Measurements from ENCODE around the gene SLC1A3.

The SLC1A3 gene

GRCh38 chr5:36644727-36645126, 38.3 kb downstream of the SLC1A3 start:
- DNase-seq (no peak), ATAC-seq (replicated peaks) (no peak)

GRCh38 chr5:36646100-36646499, 39.7 kb downstream of the SLC1A3 start:
- ATAC-seq (replicated peaks) (no peak), DNase-seq (no peak)
- Mint-ChIP-seq H3K27me3 (peaks cover 13 to 27% of the 10 kb centered on the region in 2 donors), H3K27ac (no peak overlapping the region), H3K4me1 (ENCODE audit: low read depth in 2 of 2) (no peaks in the 10 kb centered on the region), H3K36me3 (ENCODE audit: insufficient read depth) (no peaks in the 10 kb centered on the region), H3K9me3 (no peaks in the 10 kb centered on the region), H3K4me3 (no peak overlapping the region)

More at GRCh38 chr5:36644727-36645126, 38.3 kb downstream of the SLC1A3 start:
- Mint-ChIP-seq H3K27me3 (peaks cover 17 to 36% of the 10 kb centered on the region in 2 donors), H3K36me3 (ENCODE audit: insufficient read depth) (no peaks in the 10 kb centered on the region), H3K4me1 (ENCODE audit: low read depth in 2 of 2) (no peaks in the 10 kb centered on the region), H3K27ac (no peak overlapping the region), H3K4me3 (no peak overlapping the region), H3K9me3 (no peaks in the 10 kb centered on the region)

DNA sequence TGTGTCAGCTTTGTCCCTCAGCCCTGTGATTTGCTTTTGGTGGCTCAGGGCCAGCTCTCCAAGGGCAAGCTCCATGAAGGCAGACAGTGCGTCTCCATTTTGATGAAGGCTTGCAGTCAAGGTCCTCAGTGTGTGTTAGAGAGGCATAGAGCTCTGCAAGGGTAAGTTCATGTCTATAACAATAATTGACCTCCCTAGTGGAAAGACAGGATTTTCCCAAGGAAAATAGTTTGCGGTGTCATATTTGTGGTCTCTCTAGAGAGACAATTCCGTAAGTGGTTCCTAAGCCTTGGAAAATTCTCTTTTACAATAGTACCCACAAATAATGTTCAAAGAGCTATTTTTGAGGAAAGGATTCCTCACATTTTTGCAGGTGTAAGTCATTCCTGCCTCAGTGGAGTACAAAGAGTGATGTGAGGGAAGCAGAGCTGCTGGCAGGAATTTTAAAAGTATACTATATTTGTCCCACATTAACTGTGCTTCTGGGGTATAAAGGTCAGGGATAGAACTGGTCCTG, 40.2 kb downstream of the SLC1A3 start:
- Mint-ChIP-seq H3K27ac (no peak overlapping the region), H3K27me3 (peaks cover 18 to 29% of the 10 kb centered on the region in 2 donors), H3K4me1 (ENCODE audit: low read depth in 2 of 2) (no peaks in the 10 kb centered on the region), H3K4me3 (no peak overlapping the region), H3K9me3 (no peaks in the 10 kb centered on the region), H3K36me3 (ENCODE audit: insufficient read depth) (no peaks in the 10 kb centered on the region)
- no peak for DNase-seq
- ATAC-seq (replicated peaks): no peak

DNA sequence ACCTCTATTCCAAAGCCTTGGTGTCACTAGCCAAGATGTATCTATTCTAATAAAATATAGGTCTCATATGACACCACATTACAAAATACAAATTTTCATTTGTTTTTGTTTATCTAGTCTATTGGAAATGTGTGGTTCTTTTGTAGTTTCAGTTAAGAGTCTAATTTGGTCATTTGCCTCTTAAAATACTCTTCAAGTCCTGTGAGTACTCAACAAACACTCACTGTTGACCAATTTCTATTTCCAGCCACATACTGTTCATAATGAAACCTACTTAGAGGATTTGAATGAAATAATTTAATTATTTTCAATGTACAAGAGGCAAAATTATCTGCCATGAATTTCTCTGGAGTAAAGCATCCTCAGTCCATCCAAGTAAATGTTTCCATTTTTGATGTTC, 40.6 kb downstream of the SLC1A3 start:
- no peak overlapping the region for H3K27ac Mint-ChIP-seq
- no peak overlapping the region for H3K4me3 Mint-ChIP-seq
- H3K9me3 Mint-ChIP-seq: no peaks in the 10 kb centered on the region
- peaks cover 21 to 33% of the 10 kb centered on the region in 2 donors for H3K27me3 Mint-ChIP-seq
- H3K36me3 Mint-ChIP-seq (ENCODE audit: insufficient read depth): no peaks in the 10 kb centered on the region
- no peak for ATAC-seq (replicated peaks)
- no peak for DNase-seq
- no peaks in the 10 kb centered on the region for H3K4me1 Mint-ChIP-seq (ENCODE audit: low read depth in 2 of 2)

- Mint-ChIP-seq H3K9me3 (no peaks in the 10 kb centered on the region), H3K27ac (no peak overlapping the region), H3K27me3 (peaks cover 31 to 32% of the 10 kb centered on the region in 2 donors), H3K4me1 (ENCODE audit: low read depth in 2 of 2) (no peaks in the 10 kb centered on the region), H3K4me3 (no peak overlapping the region), H3K36me3 (ENCODE audit: insufficient read depth) (no peaks in the 10 kb centered on the region)
- DNase-seq (no peak), ATAC-seq (replicated peaks) (no peak)
Observed at GRCh38 chr5:36648426-36648825, 42.0 kb downstream of the SLC1A3 start.

DNA sequence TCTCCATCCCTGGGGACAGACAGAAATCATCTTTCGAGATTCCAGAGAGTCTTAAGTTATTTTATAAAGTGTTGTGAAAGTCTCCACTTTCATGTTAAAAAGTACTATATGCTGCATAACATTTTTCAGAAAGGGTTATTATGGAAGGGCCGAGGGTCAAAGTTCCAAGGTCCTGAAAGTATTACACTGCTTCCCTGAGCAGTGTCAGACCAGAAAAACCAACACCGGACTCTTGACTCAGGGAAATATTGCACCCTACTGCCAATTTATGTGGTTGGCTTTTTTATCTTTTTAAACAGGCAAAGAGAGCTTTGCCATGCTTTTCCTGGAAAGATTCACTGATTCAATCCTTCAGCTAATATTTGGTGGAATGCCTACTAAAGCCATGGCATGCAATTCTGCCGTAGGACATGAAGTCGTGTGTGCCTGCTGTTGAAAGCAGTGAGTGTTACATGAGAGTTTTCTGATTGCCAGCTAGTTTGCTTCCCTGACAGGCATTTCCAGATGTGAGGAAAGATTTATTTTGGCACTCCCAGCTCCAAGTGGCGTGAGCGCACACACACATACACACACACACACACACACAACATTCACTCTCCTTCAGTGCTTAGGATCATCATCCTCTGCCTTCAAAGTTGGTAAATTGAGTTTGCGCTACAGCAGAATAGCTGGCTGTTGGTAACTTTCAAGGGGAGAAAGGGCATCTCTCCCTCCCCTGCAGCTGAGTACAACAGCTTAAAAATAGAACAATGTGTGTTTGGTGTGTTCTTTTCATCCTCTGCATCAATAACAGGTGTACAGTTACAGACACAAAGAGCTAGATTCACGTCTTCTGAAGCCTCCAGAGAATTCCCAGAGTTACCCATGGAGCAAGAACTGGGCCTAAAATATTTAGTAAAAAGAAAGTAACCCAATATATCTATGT, 45.6 kb downstream of the SLC1A3 start:
- Mint-ChIP-seq H3K27me3 (peaks cover 31 to 40% of the 10 kb centered on the region in 2 donors), H3K27ac (no peak overlapping the region), H3K9me3 (no peaks in the 10 kb centered on the region), H3K4me3 (no peak overlapping the region), H3K36me3 (ENCODE audit: insufficient read depth) (no peaks in the 10 kb centered on the region), H3K4me1 (ENCODE audit: low read depth in 2 of 2) (no peaks in the 10 kb centered on the region)
- ATAC-seq (replicated peaks) (no peak), DNase-seq (no peak)

DNA sequence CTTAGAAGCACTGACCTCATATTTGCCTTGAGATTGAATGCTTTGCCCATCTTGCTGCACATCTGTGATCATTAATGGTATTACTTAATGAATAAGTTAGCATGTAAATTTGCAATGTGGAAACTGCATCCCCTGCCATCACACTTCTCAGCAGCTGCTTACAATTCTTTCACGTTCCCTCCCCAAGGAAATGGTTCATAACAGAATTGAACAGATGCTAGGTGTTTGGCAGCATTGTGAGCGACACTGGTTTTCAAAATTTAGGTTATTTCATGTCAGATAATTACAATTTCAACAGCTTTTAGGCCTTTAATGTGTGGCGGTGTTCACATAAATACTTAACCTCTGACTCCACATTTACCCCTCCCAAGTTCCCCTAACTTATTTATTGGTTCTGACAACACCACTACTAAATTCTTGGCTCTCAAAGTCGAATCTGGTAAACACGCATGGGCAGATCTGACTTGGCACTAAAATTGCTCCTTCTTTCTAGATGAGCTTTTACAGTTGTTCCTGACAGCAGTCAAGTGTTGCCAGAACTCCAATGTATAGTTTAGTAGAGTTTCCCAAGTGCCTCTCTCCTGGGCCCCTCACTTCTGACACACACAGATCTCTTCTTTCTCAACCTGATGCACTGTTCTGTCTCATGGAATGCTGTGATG, 46.8 kb downstream of the SLC1A3 start:
- ATAC-seq (replicated peaks) (no peak), DNase-seq (no peak)
- Mint-ChIP-seq H3K27ac (no peak overlapping the region), H3K9me3 (no peaks in the 10 kb centered on the region), H3K4me1 (ENCODE audit: low read depth in 2 of 2) (no peaks in the 10 kb centered on the region), H3K36me3 (ENCODE audit: insufficient read depth) (no peaks in the 10 kb centered on the region), H3K27me3 (peaks cover 30 to 40% of the 10 kb centered on the region in 2 donors), H3K4me3 (no peak overlapping the region)

GRCh38 chr5:36654564-36654963, 48.2 kb downstream of the SLC1A3 start:
- DNase-seq: no peak
- no peak for ATAC-seq (replicated peaks)
- Mint-ChIP-seq H3K4me1 (ENCODE audit: low read depth in 2 of 2) (no peaks in the 10 kb centered on the region), H3K36me3 (ENCODE audit: insufficient read depth) (no peaks in the 10 kb centered on the region), H3K27ac (no peak overlapping the region), H3K9me3 (no peaks in the 10 kb centered on the region), H3K4me3 (no peak overlapping the region), H3K27me3 (peaks cover 30 to 36% of the 10 kb centered on the region in 2 donors)

DNA sequence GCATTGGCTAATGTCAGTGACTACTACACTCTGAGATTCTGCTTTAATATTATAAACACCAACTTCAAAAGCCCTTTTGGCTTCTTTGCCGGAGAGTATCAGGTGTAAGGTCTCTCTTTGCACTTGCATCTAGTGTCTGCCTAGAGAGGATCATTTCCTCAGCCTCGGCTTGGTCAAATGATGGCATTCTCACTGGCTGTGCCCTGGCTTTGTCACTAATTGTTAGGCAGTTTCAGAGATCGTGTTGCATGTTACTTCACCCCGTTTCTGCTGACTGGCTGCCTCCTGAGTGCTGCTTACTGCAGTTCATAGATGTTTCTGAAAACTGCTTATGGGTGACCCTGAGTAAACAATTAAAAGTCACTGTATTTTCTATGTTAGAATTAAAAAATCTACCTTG, 48.8 kb downstream of the SLC1A3 start:
- Mint-ChIP-seq H3K27me3 (peaks cover 30 to 39% of the 10 kb centered on the region in 2 donors), H3K27ac (no peak overlapping the region), H3K4me1 (ENCODE audit: low read depth in 2 of 2) (no peaks in the 10 kb centered on the region), H3K36me3 (ENCODE audit: insufficient read depth) (no peaks in the 10 kb centered on the region), H3K4me3 (no peak overlapping the region), H3K9me3 (no peaks in the 10 kb centered on the region)
- DNase-seq (no peak), ATAC-seq (replicated peaks) (no peak)

DNA sequence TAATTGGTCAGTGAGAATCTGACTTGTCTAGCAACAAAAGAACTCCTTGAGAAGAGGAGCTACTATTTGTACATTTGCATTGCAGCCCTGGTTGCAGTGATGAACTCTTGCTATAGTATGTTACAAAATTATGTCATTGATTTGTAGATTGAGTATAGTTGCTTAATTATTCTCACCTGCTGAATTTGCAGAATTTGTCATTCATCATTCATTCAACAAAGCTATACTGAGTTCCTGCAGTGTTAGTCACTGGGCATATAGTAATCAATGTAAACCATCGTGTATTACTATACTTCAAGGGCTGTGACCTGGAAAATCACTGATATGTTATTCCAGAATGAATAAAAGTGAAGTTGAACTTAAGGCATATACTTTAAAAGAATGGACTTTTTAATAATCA, 50.1 kb downstream of the SLC1A3 start:
- DNase-seq (no peak), ATAC-seq (replicated peaks) (no peak)
- Mint-ChIP-seq H3K27me3 (peaks cover 29 to 34% of the 10 kb centered on the region in 2 donors), H3K4me1 (ENCODE audit: low read depth in 2 of 2) (no peaks in the 10 kb centered on the region), H3K27ac (no peak overlapping the region), H3K36me3 (ENCODE audit: insufficient read depth) (no peaks in the 10 kb centered on the region), H3K9me3 (no peaks in the 10 kb centered on the region), H3K4me3 (no peak overlapping the region)

GRCh38 chr5:36657563-36657995, 51.2 kb downstream of the SLC1A3 start:
- Mint-ChIP-seq H3K9me3 (no peaks in the 10 kb centered on the region), H3K36me3 (ENCODE audit: insufficient read depth) (no peaks in the 10 kb centered on the region), H3K27ac (no peak overlapping the region), H3K27me3 (peaks cover 24 to 28% of the 10 kb centered on the region in 2 donors), H3K4me1 (ENCODE audit: low read depth in 2 of 2) (no peaks in the 10 kb centered on the region), H3K4me3 (no peak overlapping the region)
- ATAC-seq (replicated peaks) (no peak), DNase-seq (no peak)

GRCh38 chr5:36658038-36658756, 51.8 kb downstream of the SLC1A3 start:
- H3K27me3 Mint-ChIP-seq: peaks cover 18 to 22% of the 10 kb centered on the region in 2 donors
- no peaks in the 10 kb centered on the region for H3K9me3 Mint-ChIP-seq
- no peaks in the 10 kb centered on the region for H3K36me3 Mint-ChIP-seq (ENCODE audit: insufficient read depth)
- ATAC-seq (replicated peaks) (no peak), DNase-seq (no peak)
- H3K4me3 Mint-ChIP-seq: no peak overlapping the region
- H3K4me1 Mint-ChIP-seq (ENCODE audit: low read depth in 2 of 2): no peaks in the 10 kb centered on the region
- H3K27ac Mint-ChIP-seq: no peak overlapping the region

- H3K27ac Mint-ChIP-seq: no peak overlapping the region
- no peaks in the 10 kb centered on the region for H3K4me1 Mint-ChIP-seq (ENCODE audit: low read depth in 2 of 2)
- no peak for ATAC-seq (replicated peaks)
Observed at GRCh38 chr5:36659411-36659810, 53.0 kb downstream of the SLC1A3 start.

More at GRCh38 chr5:36659411-36659810, 53.0 kb downstream of the SLC1A3 start:
- no peak for DNase-seq
- Mint-ChIP-seq H3K9me3 (no peaks in the 10 kb centered on the region), H3K36me3 (ENCODE audit: insufficient read depth) (no peaks in the 10 kb centered on the region), H3K4me3 (no peak overlapping the region), H3K27me3 (peaks cover 6 to 12% of the 10 kb centered on the region in 2 donors)

Data from effector memory CD8-positive, alpha-beta T cell (primary cell).